Activated naive CD4-positive, alpha-beta T cell treated with anti-CD3 and anti-CD28 coated beads, Interleukin-2, amount 10 ng/mL, durations not matched to agents 7 days and 5 days (primary cell): ENCODE results near the gene TST.

Source experiments
- CTCF ChIA-PET: fragments of 350-600 bp; sonication (Branson Sonifier 250); formaldehyde crosslinking; loops from one replicate; lab custom pipeline; 2021; ENCODE audit warnings: antibody characterized with exemption; lab: Charles Lee
- DNase-seq: peaks from one replicate; pipeline ENCODE4 v3.0.0-alpha.2; 2020
- H3K27ac Mint-ChIP-seq: one replicate; pipeline ENCODE4 v1.8.0; 2021; ENCODE audit warnings: mild to moderate bottlenecking, moderate library complexity, mixed read lengths
- H3K27me3 Mint-ChIP-seq: one replicate; pipeline ENCODE4 v1.8.0; 2021; ENCODE audit warnings: mild to moderate bottlenecking, mixed read lengths
- H3K36me3 Mint-ChIP-seq: one replicate; pipeline ENCODE4 v1.8.0; 2021; ENCODE audit warnings: mixed read lengths
- H3K4me1 Mint-ChIP-seq: one replicate; pipeline ENCODE4 v1.8.0; 2021; ENCODE audit warnings: mixed read lengths
- H3K4me3 Mint-ChIP-seq: one replicate; pipeline ENCODE4 v1.8.0; 2021; ENCODE audit warnings: mild to moderate bottlenecking, moderate library complexity, mixed read lengths
- H3K9me3 Mint-ChIP-seq: one replicate; pipeline ENCODE4 v1.8.0; 2021; ENCODE audit warnings: mixed read lengths

Gene TST

DNA sequence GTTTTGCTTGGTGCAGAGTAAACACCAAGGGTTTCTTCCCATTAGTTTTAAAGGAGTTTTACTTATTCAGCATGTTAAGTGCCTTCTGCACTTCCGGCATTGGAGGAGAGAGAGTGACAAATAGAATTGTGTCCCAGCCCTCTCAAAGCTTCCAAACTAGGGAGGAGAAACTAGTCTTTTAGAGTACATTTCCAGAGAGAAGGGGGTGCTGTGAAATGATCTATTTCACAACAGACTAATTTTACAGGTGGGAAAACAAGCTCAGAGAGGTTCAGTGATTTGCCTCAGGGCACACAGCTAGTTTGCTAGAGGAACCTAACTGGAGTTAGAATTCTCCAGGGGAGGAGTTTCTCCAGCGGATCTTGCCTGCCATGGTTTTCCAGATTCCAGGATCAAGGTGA, 12.9 kb upstream of the TST start:
- CTCF ChIA-PET = interaction anchor here (1.0 to 1.7 kb wide), 3 partner anchors 12 to 15 kb away, joined by 4 to 5 read pairs (median 5); no protein-coding TSS in a partner anchor
- no peak for DNase-seq
- H3K4me3 Mint-ChIP-seq = no peak overlapping the region

DNA sequence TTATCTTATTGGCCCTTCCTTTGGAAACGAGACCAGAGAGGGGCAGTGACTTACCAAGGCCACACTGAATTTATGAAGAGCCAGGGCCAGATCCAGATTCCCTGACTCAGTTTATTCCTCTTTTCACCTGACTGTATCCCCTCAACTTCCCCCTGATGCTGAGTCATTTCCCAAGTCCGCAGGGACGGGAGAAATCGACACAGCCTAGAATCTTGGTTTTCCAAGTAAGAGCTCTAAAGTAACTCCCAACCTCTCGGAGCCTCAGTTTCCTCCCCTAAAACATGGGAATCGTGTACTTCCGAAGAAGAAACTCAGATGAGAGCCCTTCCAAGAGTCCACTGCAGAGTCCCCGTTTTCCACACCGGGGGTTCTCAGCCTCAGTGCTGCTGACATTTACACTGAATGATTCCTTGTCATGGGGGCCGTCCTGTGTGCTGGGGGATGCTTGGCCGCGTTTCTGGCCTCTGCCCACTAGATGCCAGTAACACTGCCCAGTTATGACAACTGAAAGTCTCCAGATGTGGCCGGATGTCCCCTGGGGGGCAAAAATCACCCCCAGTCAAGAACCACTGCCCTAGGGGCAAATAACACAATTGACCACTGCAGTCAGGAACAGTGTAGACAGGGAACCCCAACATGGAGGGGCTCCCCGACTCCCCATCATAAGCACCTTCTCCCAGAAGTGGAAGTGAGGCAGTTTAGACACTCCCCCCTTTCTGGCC, 11.5 kb upstream of the TST start:
- DNase-seq = no peak
- Mint-ChIP-seq H3K27ac (no peak overlapping the region), H3K27me3 (peaks cover 36% of the 10 kb centered on the region), H3K36me3 (no peaks in the 10 kb centered on the region), H3K4me1 (no peaks in the 10 kb centered on the region), H3K4me3 (no peak overlapping the region), H3K9me3 (no peaks in the 10 kb centered on the region)
- CTCF ChIA-PET = interaction anchor here (0.7 to 3.3 kb wide), 4 partner anchors 9 to 15 kb away, joined by 3 to 16 read pairs (median 8); partner anchors contain the start of genes MPST and TST

More for the DNA sequence above, 12.9 kb upstream of the TST start:
- Mint-ChIP-seq H3K4me1 (no peaks in the 10 kb centered on the region), H3K9me3 (no peaks in the 10 kb centered on the region), H3K27me3 (peaks cover 50% of the 10 kb centered on the region), H3K36me3 (no peaks in the 10 kb centered on the region), H3K27ac (no peak overlapping the region)

DNA sequence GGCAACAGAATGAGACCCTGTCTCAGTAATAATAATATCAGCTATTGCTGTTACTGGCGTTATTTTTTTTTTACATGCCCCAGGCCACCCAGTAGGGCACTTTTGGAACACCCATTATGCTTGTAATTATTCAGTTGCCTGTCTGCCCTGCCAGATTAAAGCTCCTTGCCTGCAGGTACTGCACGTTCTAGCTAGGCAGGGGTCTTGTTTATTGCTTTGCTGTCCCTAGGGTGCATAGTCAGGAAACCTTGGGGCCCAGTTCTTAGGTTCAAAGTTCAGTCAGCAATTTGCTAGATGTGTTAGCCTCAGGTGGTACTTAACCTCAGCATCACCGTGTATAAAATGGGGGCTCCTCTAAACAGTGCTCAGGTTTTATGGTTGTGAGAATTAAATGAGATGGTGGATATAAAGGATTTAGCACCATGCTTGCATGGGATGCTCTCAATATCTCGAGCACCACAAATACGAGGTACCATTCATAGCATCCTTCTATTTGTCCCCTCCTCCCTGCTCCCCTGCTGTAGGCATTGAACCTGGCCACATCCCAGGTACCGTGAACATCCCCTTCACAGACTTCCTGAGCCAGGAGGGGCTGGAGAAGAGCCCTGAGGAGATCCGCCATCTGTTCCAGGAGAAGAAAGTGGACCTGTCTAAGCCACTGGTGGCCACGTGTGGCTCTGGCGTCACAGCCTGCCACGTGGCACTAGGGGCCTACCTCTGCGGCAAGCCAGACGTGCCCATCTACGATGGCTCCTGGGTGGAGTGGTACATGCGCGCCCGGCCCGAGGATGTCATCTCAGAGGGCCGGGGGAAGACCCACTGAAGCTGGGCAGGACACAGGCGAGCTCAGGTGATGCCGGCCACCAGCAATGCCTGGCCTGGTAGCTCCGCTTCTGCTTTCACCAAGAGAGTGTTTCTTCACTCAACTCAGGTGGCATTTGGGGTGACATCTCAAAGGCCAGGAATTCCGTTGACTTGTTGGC, 9.7 kb upstream of the TST start:
- no peaks in the 10 kb centered on the region for H3K4me1 Mint-ChIP-seq
- peaks cover 32% of the 10 kb centered on the region for H3K27me3 Mint-ChIP-seq
- CTCF ChIA-PET = interaction anchor here (3.1 to 3.3 kb wide), 2 partner anchors 10 to 15 kb away, joined by 12 to 16 read pairs; partner anchors contain the start of genes MPST and TST

DNA sequence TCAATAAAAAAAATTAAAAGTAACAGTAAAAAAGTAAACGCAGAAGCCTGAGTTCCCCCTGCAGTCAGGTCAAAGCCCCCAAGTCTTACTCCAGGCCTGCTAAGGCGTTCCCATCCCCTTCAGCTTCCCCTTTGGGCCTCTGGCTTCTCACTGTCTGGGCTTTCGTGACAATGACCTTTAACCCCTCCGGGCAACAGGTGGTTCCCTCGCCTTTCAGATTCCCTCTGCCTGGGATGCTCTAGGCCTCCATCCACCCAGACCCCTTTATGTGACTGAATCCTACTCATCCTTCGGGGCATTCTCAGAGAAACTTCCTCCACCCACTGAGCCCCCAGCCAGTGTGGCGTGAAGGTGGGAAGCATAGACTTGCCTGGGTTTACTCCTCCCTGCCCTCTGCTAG, 8.3 kb upstream of the TST start:
- Mint-ChIP-seq H3K36me3 (peaks cover 2% of the 10 kb centered on the region), H3K27ac (no peak overlapping the region), H3K27me3 (peaks cover 22% of the 10 kb centered on the region), H3K4me3 (no peak overlapping the region), H3K9me3 (no peaks in the 10 kb centered on the region), H3K4me1 (no peaks in the 10 kb centered on the region)
- DNase-seq = no peak
- CTCF ChIA-PET = no interaction called here

More for the DNA sequence above, 9.7 kb upstream of the TST start:
- Mint-ChIP-seq H3K4me3 (no peak overlapping the region), H3K9me3 (no peaks in the 10 kb centered on the region), H3K36me3 (peaks cover 2% of the 10 kb centered on the region), H3K27ac (no peak overlapping the region)
- no peak for DNase-seq

DNA sequence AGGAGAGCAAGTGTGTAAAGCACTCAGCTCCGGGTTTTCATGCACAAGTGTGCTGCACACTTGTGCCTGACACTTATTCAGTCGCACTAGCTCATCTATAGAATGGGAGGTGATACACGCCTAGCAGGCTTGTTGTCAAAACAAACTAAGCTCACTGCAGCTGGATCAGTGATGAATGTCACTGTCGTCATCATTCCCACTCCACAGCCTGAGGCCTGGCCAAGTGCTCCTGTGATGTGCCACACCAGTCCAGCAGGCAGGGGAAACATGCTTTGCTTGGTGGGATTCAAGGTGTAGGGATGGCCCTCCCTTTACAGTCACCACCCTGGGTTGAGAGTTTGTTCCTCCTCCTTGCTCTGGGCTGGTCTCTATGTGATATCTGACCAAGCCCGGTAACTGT, 7.1 kb upstream of the TST start:
- Mint-ChIP-seq H3K36me3 (peaks cover 2% of the 10 kb centered on the region), H3K27ac (no peak overlapping the region), H3K27me3 (peaks cover 19% of the 10 kb centered on the region), H3K4me3 (no peak overlapping the region), H3K4me1 (peaks cover 4% of the 10 kb centered on the region), H3K9me3 (no peaks in the 10 kb centered on the region)
- CTCF ChIA-PET = interaction anchor here (1.6 kb wide), 1 partner anchor 18 kb away, joined by 5 read pairs; no protein-coding TSS in a partner anchor
- DNase-seq = no peak

DNA sequence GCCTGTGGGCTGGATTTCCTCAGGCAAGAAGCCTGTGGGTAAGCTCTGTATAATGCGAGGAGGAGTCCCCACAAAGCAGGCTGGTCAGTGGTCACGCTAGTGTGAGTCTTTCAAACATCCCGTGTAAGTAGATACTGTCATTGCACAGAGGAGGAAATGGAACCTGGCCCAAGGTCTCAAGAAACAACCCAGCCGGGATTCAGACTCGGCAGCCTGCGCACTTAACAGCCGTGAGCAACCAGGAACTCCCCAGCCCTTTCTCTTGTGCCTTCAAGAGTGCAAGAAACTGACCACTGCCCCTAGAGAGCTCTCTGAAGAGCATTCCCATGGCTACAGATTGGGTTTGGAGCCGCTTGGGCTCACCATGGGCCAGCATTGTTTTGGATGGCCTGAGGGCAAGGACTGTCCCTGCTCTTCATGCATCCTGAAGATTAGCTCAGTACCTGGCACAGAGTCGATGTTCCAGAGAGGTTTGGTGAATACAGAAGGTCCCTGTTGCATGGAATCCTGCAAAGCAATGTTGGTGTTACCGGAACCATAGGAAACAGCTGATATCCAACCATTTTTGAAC, 6.3 kb upstream of the TST start:
- H3K4me3 Mint-ChIP-seq = no peak overlapping the region
- peaks cover 2% of the 10 kb centered on the region for H3K36me3 Mint-ChIP-seq
- peaks cover 8% of the 10 kb centered on the region for H3K4me1 Mint-ChIP-seq
- H3K27ac Mint-ChIP-seq = no peak overlapping the region
- no peaks in the 10 kb centered on the region for H3K9me3 Mint-ChIP-seq
- peaks cover 20% of the 10 kb centered on the region for H3K27me3 Mint-ChIP-seq
- no peak for DNase-seq
- CTCF ChIA-PET = interaction anchor here (1.6 kb wide), 1 partner anchor 19 kb away, joined by 5 read pairs; no protein-coding TSS in a partner anchor

DNA sequence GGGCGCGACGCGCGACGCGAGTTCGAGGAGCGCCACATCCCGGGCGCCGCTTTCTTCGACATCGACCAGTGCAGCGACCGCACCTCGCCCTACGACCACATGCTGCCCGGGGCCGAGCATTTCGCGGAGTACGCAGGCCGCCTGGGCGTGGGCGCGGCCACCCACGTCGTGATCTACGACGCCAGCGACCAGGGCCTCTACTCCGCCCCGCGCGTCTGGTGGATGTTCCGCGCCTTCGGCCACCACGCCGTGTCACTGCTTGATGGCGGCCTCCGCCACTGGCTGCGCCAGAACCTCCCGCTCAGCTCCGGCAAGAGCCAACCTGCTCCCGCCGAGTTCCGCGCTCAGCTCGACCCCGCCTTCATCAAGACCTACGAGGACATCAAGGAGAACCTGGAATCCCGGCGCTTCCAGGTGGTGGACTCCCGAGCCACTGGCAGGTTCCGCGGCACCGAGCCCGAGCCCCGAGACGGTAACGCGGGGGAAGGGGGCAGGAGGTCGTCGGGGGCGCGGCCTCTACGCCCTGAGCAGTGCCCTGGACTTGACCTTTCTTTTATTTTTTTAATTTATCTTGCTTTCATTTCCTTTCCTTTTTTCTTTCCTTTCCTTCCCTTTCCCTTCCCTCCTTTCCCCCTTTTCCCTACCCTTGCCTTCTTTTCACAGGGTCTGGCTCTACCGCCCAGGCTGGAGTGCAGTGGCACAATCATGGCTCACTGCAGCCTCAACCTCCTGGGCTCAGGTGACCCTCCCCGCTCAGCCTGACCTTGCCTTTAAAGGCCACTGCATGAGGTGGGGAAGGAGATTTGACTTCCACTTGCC, 5.3 kb upstream of the TST start:
- Mint-ChIP-seq H3K4me1 (peaks cover 17% of the 10 kb centered on the region), H3K27ac (no peak overlapping the region), H3K4me3 (no peak overlapping the region), H3K9me3 (no peaks in the 10 kb centered on the region), H3K27me3 (peaks cover 26% of the 10 kb centered on the region), H3K36me3 (peaks cover 4% of the 10 kb centered on the region)
- CTCF ChIA-PET = interaction anchor here (1.6 kb wide), 1 partner anchor 20 kb away, joined by 5 read pairs; no protein-coding TSS in a partner anchor
- no peak for DNase-seq

DNA sequence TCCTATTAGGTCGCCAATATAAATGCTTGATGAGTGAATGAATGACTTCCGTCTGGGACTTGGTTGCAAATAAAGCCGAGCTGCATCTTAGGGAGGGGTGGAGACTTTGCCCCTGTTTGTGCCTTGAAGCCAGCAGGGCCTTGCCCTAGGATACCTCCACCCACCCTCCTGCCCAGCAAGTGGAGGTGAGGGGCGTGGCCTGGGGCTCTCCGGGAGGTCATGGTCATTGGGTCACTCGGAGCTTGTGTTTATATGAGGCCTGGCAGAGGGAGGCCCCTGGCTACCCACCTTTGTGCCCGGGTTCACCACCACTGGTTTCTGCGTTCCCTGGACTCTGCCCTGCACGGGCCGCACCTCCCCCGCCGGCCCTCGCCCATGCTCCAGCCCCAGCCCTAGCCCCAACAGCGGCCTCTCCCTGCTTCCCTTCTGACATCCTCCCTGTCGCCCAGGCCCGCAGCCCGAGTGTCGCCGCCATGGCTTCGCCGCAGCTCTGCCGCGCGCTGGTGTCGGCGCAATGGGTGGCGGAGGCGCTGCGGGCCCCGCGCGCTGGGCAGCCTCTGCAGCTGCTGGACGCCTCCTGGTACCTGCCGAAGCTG, 4.6 kb upstream of the TST start:
- Mint-ChIP-seq H3K27ac (no peak overlapping the region), H3K4me3 (no peak overlapping the region), H3K36me3 (peaks cover 4% of the 10 kb centered on the region), H3K27me3 (peaks cover 29% of the 10 kb centered on the region), H3K4me1 (peaks cover 17% of the 10 kb centered on the region), H3K9me3 (no peaks in the 10 kb centered on the region)
- CTCF ChIA-PET = interaction anchor here (1.0 kb wide), 1 partner anchor 21 kb away, joined by 4 read pairs; no protein-coding TSS in a partner anchor
- no peak for DNase-seq

DNA sequence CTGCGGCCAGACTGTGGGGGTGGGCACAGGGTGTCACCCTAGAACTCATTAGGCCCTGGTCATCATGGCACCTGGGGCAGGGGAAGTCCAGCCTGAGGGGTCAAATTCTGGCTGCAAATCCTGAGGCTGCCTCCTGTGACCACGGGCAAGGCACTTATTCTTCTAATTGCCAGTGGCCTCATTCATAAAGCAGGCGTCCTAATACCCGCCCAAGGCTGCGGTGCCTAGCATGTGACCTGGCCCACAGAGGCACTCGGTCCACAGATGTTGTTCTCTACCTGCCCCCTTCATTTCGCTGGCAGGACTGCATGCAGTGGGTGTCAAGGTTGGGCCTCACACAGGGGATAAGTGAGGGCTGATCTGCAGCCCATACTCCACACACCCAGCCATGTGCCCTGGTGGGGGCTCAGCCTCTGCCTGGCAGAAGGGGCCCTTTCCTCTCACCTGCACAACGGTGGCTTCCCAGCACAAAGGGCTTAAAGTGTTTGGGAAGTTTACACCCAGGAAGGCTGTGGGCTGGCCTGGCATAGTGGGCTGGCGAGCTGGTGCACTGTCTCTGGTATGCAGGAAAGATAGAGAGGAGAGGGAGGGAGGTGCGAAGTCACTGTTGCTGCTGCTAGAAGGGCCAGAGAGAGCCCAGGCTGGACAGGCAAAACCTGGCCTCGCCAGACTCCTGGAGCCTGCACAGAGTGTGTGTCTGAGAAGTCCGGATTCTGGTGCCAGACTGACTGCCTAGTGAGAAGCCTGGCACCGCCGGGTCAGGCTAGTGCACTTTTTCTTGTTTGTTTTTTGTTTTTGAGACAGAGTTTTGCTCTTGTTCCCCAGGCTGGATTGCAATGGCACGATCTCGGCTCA, 3.5 kb upstream of the TST start:
- Mint-ChIP-seq H3K9me3 (no peaks in the 10 kb centered on the region), H3K36me3 (peaks cover 4% of the 10 kb centered on the region), H3K4me1 (peaks cover 22% of the 10 kb centered on the region), H3K4me3 (no peak overlapping the region), H3K27me3 (peaks cover 40% of the 10 kb centered on the region), H3K27ac (no peak overlapping the region)
- CTCF ChIA-PET = interaction anchor here (1.0 to 5.3 kb wide), 8 partner anchors 10 to 265 kb away, joined by 3 to 38 read pairs (median 4); no protein-coding TSS in a partner anchor
- DNase-seq = no peak

DNA sequence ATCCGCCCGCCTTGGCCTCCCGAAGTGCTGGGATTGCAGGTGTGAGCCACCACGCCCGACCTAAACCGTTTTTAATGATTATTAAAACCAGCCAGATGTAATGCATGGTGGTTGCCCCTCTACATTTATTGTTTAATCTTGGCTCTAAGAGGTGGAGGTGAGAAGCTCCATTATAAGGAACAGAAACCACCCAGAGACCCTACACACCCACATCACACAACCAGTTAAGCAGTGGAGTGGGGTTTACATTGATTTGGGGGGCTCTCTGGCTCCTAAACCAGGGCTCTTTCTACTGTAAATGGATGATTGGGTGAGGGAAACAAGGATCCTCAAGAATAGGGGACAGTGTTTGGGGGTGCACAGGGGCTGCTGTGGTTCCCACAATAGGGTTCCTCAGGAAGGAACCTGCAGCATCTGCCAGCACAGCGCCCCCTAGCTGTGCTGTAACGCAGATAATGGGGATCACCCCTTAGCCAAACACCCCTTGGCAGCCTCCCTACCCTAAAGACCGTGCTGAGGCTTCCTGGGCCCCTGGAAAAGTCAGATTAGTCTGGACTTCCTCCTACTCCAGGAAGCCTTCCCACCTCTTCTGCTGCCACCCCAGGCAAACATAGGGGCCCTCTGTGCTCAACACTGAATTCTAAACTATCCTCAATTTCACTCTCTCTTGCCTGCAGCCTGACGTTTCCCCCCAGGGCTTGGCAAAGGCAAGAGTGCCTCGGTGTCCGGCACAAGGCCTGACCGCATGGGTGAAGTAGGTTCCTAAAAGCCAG, 2.6 kb upstream of the TST start:
- Mint-ChIP-seq H3K4me1 (peaks cover 22% of the 10 kb centered on the region), H3K27me3 (peaks cover 49% of the 10 kb centered on the region), H3K27ac (no peak overlapping the region), H3K4me3 (peak overlapping the region; percentile 65), H3K36me3 (peaks cover 4% of the 10 kb centered on the region), H3K9me3 (no peaks in the 10 kb centered on the region)
- DNase-seq = peak; percentile 68
- CTCF ChIA-PET = interaction anchor here (0.6 to 5.3 kb wide), 12 partner anchors 8 to 264 kb away, joined by 3 to 38 read pairs (median 4); partner anchors contain the start of gene KCTD17

DNA sequence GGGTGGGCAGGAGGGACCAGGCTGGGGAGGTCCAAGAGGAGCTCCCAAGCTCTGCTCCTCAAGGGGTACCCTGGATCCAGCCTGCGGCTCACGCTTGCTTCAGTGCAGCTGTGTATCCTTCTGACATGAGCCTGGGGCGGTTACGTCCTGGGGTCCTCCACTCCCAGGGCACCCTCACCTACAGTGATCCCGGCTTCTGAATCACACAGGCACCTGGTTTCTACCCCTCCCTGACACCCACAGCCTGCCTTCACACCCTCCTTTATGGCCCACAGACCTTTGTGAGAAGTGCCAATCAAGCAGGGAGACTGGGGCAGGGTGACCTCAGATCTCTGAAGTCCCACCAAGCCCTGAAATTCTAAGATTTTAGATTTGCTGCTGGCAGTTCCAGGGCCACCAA, 1.8 kb upstream of the TST start:
- H3K36me3 Mint-ChIP-seq = peaks cover 4% of the 10 kb centered on the region
- no peak for DNase-seq
- H3K9me3 Mint-ChIP-seq = no peaks in the 10 kb centered on the region
- no peak overlapping the region for H3K4me3 Mint-ChIP-seq
- no peak overlapping the region for H3K27ac Mint-ChIP-seq
- H3K4me1 Mint-ChIP-seq = peaks cover 22% of the 10 kb centered on the region
- H3K27me3 Mint-ChIP-seq = peaks cover 55% of the 10 kb centered on the region
- CTCF ChIA-PET = interaction anchor here (0.6 to 5.3 kb wide), 15 partner anchors 9 to 263 kb away, joined by 3 to 38 read pairs (median 4); partner anchors contain the start of gene KCTD17
